Left colon (tissue), 2 donors: ENCODE results near the gene WDR31. TPM values are rescaled to one million over a fixed set of nuclear protein-coding genes. Genes with fewer than 3 reads are reported as not detected.
"Not testable (repeated sequence)": the region's sequence is repeated elsewhere in the genome, so short reads cannot be mapped to it uniquely, and the experiment has no call there.

ENCODE experiments used
- ATAC-seq: fragments of 200-7000 bp; cut with Tn5 transposase; one replicate; pipeline ENCODE4 v1.9.1; 2020; ENCODE audit warnings: mild to moderate bottlenecking, moderate library complexity
- DNase-seq, 2 donors: peaks; one replicate each; pipeline ENCODE4 v3.0.0-alpha.2; 2020
- intact Hi-C, 2 donors: fragments of 100-400 bp; cut with DNase I in 1 of 2; cut with micrococcal nuclease in 1 of 2; formaldehyde crosslinking; loops; one replicate each; pipeline versions ENCODE4 v1.11.2 to v1.14.0; 2022; cut with DNase I, micrococcal nuclease
- total RNA-seq, 2 donors: library from RNA; stranded (reverse); fragmentation: NEBNext Ultra II Directional; extraction: Animal tissue kit (Norgen Biotek cat#: 25700); gene quantifications; one replicate each; pipeline ENCODE4 v1.2.1, GENCODE V29; 2021
- donor health status: DM: no; HTN: no; CAD: no.
- donor health status: DM: yes; HTN: yes; CAD: no.

Gene WDR31
- total RNA-seq, 2 donors from 2014 or later, result 3.0 to 3.6 TPM

DNA sequence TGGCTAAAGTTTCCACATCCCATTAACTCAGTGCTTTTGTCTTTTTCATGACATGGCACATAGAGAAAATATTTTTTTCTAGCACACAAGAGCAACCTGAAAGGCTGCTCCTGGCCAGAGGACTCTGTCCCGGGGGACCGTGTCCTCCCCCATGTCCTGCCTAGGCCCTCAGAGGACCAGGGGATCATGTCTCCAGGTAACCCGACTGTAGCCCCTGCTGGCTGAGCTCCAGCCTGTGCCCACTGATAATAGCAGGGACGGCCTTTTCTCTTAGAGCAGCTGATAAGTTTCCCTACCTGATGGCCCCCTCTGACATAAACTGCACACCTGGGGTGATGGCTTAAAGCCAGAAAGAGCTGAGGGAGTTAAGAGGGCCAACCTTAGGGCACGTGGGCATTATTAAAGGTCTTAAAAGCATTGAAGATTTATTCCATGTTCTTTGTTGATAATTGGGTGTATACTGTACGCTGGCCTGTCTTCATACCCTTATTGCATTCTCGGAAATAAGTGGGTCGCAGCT lies 30.8 kb upstream of the WDR31 start:
- intact Hi-C loops, result no loop called here
- ATAC-seq, result no peak
- DNase-seq, result no peak

DNA sequence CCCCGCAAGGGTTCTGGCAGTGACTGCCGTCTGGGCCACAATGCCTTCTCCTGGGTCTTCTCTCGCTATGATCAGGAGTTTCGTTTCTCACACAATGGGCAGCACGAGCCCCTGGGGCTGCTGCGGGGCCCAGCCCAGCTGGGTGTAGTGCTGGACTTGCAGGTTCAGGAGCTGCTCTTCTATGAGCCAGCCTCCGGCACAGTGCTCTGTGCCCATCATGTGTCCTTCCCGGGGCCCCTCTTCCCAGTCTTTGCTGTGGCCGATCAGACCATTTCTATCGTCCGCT lies 29.7 kb upstream of the WDR31 start:
- peak; percentile 3 for ATAC-seq
- intact Hi-C loops, result no loop called here

DNA sequence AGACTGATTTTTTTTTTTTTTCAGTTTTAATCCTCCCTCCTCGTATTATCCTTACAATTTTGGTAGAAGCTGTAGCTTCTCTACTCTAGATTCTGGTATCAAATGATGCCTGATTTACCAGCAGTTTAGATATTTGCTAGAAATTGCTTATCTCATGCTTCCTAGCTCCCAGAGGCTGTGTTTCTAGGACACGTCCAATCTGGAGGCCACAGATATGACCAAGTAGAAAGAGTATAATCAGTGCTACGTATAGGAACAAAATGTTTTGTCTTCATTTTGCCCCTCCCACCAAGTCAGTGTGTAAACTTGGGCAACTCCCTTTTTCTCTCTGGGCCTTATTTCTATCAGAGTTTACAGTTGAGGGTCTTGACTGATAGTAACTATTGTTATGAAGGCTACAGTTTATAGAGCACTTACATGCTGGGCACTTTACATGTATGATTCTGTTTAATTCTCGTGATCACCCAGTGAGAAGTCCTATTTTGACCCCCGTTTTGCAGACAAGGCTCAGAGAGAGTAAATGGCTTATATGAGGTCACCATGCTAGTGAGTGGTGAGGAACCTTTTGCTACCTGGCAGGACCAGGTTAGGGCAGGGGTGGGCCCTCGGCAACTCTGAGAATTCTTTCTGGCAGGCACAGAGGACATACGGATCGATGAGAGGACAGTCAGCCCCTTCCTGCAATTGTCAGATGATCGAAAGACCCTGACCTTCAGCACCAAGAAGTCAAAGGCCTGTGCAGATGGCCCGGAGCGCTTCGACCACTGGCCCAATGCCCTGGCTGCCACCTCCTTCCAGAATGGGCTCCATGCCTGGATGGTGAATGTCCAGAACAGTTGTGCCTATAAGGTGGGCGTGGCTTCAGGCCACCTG lies 29.1 kb upstream of the WDR31 start:
- intact Hi-C loops, result no loop called here
- DNase-seq (no peak), ATAC-seq (peak; percentile 10)

More for the DNA sequence above, 29.7 kb upstream of the WDR31 start:
- no peak for DNase-seq

DNA sequence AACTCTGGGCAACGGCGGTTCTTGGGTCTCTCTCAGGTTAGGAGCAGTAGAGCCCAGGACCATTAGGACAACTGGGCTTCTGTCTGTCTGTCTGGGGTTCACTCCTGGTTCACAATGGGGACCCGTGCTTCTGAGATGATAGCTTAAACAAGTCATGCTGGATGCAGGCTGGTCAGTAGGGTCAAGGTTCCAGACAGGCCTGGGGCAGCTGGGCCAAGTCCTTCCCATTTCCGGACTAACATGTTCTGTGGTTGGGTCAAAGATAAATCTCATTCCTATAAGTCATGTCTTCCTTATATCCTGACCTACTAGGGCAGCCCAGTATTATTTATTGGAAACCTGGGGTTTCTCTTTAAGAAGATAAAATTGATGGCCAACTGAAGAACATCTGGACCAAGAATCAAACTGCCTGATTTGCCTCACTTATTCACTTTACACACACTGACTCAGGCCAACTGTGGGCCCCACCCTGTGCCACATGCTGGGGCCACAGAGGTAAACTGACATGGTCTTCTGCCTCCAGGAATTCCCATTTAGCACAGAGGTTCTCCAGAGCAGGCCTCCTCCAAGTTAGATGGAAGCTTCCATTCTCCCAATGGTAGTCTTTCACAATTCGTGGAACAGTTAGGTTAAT lies 28.4 kb upstream of the WDR31 start:
- ATAC-seq, result no peak
- no peak for DNase-seq
- intact Hi-C loops, result no loop called here

DNA sequence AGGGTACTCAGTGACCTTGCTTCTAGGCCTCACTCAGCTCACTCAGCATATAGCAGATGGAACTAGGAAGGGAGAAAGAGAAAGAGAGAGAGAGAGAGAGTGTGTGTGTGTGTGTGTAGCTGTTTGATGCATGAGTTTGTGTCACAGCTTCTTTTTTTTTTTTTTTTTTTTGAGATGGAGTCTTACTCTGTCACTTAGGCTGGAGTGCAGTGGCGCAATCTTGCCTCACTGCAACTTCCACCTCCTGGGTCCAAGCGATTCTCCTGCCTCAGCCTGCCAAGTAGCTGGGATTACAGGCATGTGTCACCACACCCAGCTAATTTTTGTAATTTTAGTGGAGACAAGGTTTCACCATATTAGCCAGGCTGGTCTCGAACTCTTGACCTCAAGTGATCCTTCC lies 25.6 kb upstream of the WDR31 start:
- DNase-seq, ATAC-seq, intact Hi-C loops: not testable (repeated sequence)

DNA sequence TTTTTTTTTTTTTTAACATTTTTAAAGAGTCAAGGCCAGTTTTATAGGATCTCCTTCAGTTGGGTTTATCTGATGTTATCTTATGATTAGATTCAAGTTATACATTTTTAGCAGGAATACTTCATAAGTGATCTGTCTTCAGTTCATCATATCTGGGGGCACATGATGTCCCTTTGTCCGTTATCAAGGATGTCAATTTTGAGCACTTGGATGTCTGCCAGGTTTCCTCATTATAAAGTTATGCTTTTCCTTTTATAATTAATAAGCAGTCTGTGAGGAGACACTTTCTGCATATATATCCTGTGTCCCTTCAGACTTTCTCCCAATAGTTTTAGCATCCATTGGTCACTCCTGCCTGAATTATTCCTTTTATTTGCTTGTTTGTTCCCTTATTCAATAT lies 24.9 kb upstream of the WDR31 start:
- DNase-seq (no peak), ATAC-seq (no peak)
- intact Hi-C loops, result no loop called here

DNA sequence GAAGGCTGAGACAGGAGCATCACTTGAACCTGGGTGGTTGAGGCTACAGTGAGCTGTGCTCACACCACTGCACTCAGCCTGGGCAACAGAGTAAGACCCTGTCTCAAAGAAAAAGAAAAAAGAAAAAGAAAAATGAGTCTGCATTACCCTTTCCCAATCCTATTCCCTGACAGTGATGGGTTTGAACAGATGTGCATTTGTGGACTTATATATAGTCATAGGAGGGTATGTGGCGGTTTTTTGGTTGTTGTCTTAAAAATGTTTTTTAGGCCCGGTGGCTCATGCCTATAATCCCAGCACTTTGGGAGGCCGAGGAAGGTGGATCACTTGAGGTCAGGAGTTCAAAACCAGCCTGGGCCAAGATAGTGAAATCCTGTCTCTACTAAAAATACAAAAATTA lies 23.3 kb upstream of the WDR31 start:
- DNase-seq (no peak), ATAC-seq (no peak)
- intact Hi-C loops, result no loop called here

DNA sequence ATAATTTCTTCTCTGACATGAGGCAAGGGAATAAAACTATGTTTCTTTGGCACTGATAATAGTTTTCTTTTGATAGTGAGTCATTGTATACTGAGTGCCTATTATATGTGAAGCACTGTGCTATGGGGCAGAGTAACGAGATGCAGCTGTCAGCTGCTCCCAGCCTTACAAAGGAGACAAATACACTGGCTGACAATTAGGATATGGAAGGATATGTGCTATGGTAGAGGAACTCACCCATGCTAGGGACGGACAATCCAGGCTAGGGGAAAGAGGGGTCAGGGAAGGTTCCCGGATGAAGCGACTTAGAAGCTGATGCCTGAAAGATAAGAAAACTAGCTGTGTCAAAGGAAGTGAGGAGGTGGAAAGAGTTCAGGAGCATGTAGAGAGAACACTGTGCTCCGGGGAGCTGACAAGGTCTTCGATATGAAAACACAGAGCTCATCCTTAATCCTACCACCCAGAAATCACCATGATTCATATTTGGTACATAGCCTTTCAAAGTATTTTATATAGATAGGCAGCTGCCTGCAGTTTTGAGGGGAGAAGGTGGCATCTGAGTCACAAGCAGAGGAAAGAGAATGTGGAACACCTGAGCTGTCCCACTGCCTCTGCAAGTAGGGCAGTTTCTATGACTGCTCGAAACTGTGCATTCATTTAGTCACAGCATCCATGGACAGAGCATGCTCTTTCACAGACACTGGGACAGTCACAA lies 21.4 kb upstream of the WDR31 start:
- DNase-seq (no peak), ATAC-seq (no peak)
- intact Hi-C loops, result no loop called here

DNA sequence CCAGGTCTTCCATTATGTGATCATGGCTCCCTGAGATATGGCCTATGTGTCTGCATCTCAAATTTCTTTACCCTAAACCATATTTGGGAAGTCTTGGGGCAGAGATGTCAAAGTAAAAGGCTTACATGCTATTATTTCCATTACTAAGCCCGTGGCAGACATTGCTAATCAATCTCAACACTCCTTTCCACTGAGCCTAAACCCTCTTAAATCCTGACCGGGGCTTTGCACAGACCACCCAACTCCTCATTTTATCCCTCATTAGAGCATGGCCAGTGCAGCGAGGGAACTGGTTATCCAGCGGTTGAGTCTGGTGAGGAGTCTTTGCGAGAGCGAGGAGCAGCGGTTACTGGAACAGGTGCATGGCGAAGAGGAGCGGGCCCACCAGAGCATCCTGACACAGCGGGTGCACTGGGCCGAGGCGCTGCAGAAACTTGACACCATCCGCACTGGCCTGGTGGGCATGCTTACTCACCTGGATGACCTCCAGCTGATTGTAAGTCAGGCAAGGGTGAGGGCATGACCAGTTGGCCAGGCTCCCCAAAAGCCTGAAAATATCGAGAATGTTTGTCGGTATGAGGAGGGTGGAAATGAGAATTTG lies 20.3 kb upstream of the WDR31 start:
- intact Hi-C loops, result no loop called here
- DNase-seq (no peak), ATAC-seq (no peak)

DNA sequence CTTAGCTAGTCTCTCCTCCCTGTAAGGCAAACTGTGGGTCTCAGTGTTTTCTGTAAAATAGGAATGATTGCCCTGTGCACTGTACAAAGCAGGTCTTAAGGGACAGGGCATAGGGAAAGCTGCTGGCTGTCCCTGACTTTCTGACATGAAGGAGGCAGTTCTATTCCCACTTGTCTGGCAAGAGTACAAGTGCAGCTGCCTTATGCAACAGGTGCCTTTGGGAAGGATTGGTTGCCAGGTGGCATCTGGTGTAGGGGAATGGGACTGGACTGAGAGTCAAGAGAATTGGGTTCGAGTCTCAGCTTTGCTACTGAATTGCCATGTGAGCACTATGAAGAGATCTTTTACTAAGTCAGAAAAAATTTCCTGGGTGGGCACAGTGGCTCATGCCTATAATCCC lies 19.3 kb upstream of the WDR31 start:
- ATAC-seq (no peak), DNase-seq (no peak)
- intact Hi-C loops, result no loop called here

DNA sequence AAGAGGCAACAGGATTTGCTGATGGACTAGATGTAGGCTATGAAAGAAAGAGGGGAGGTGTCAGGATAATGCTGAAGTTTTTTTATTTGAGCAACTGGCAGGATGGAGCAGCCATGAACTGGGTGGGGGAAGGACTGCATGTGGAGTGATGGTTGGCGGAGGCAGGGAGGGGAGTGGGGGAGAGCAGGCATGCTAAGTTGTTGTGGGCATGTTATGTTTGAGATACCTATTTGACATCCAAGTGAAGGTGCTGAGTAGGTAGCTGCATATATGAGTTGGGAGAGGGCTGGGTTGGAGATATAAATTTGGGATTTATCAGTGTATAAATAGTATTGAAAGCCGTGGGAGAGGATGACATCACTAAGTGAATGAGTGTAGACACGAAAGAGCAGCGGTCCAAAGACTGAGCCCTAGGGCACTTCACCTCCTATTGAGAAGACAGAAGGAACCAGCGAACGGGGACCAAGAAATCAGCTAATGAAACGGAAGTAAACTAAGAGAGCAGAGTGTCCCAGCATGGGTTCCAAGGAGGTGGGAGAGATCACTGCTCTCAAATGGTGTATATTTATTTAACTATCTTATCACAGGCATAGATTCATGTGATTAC lies 16.7 kb upstream of the WDR31 start:
- ATAC-seq, result no peak
- intact Hi-C loops, result no loop called here
- no peak for DNase-seq

DNA sequence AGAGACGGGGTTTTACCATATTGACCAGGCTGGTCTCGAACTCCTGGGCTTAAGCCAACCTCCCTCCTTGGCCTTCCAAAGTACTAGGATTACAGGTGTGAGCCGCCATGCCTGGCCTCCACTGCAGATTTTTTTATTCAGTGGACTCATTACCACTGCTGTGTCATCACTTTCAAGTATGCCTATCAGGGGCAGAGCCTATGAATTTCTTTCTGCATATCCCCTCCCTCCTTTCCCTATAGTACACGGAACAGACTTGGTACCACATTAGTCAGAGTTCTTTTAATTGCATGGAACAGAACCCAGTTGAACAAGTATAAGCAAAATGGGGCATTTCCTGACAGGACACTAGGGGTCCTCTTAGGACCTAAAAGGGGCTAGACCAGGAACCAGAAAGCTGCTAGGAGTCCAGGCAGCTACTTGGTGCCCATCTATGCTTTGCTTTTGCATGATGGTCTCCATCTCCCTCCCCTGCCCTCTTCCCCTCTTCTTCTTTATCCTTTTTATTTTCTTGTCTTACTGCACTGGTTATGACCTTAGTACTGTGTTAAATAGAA lies 15.0 kb upstream of the WDR31 start:
- intact Hi-C loops, result no loop called here

DNA sequence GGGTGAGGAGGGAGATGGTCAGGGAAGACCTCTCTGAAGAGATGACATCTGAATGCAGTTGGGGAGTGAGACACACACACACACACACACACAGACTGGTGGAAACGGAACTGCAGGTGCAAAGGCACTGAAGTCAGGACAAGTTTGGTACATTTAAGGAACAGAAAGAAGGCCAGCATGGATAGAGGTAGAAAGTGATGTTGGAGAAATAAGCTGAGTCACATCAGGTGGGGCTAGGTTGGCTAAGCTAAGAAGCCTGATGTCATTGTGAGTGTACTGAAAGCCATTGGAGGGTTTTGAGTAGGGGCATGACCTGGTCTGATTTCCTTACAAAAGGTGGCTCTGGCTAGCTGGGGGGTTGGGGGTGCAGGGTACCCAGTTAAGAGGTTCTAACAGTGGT lies 12.3 kb upstream of the WDR31 start:
- intact Hi-C loops, result no loop called here
- no peak for DNase-seq
- ATAC-seq, result no peak

More for the DNA sequence above, 15.0 kb upstream of the WDR31 start:
- DNase-seq (no peak), ATAC-seq (no peak)

DNA sequence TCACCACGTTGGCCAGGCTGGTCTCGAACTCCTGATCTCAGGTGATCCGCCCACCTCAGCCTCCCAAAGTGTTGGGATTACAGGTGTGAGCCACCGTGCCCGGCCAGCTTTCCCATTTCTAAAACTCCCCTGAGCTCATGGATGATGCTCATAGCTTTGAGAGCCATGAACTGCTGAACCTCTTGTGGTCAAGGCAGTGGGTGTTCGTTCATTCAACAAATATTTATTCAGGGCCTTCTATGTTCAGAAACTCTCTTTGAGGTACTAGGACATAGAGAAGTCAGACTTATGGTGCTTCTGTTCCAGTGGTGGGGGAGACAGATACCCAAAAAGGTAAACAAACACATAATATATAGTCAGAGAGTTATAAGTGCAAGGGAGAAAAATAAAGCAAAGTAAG lies 11.9 kb upstream of the WDR31 start:
- intact Hi-C loops, result no loop called here
- ATAC-seq (no peak), DNase-seq (no peak)

DNA sequence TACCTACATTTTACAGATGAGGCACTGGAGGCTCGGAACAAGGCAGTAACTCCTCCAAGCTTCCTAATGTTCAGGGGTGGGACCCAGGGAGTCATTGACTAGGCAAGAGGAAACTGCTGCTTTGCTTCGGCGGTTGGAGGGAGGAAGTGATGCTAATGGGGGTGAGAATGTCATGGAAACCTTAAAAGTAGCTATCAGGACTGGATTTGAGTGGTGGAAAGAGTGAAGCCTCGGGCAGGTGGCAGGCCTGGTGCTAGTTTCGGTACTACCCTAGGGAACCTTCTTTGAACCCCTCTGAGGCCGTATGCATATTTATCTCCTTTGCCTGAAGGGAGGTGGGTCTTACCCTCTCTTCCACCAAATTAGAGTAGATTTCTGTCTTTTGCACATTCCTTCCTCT lies 10.9 kb upstream of the WDR31 start:
- no peak for DNase-seq
- ATAC-seq, result no peak
- intact Hi-C loops, result no loop called here

DNA sequence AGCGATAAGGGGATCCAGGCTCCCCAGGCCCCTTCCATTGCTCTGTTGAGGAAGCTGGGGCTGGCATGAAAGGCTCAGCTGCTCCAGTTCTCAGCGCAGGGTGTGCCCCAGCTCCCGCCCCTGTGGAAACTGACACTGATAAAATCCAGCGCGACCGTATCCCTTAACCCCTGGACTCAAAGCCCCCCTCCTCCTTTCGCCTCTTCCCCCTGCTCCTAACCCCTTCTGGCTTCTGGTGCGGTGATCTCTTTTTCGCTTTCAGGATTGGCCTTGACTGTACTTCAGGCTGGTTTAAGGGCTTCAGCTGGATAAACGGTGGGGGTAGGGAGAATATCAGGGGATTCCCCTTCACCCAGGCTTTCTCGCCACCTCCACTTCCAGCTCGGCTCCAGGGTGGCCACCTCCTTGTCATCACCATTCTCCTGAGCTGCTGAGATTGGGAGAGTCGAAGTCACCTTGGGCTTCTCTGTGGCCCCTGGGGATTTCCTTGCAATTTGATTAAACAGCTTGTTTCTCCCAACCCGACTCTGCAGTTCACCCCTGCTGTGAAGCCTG lies 10.1 kb upstream of the WDR31 start:
- ATAC-seq, result peak; percentile 31
- peak in 1 of 2 donors; percentile 44 for DNase-seq
- intact Hi-C loops, result no loop called here

DNA sequence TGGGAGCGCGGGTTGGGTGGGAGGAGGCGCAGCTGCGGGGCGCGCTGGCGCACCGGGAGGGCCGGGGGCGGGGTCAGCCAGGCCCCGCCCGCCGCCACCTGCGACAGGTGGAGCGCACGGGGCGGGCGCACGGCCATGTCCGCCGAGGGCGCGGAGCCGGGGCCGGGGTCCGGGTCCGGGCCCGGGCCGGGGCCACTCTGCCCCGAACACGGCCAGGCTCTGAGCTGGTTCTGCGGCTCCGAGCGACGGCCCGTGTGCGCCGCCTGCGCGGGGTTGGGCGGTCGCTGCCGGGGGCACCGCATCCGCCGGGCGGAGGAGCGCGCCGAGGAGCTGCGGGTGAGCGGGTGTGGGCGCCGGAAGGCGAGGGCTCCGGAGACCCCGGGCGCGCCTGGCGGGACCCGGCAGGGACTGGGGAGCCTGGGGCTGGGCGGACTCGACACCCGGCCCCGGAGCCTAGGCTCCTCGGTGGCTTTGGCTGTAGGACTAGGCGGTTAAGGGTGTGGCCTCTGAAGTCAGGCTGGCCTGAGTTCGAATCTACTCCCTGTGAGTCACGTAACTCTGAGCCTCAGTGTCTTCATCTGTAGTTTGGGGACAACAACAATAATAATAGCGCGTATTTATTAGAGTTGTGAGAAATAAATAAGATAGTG lies 9.5 kb upstream of the WDR31 start, which contains the start of gene BSPRY:
Gene BSPRY, plus strand, starts transcription at position 97 of the 650 bp plus-strand sequence. Its CDS starts 39 bp downstream, at position 136.
- peak; percentile 71 for ATAC-seq
- DNase-seq, result peak in 1 of 2 donors; percentile 66
- intact Hi-C loops, result no loop called here

DNA sequence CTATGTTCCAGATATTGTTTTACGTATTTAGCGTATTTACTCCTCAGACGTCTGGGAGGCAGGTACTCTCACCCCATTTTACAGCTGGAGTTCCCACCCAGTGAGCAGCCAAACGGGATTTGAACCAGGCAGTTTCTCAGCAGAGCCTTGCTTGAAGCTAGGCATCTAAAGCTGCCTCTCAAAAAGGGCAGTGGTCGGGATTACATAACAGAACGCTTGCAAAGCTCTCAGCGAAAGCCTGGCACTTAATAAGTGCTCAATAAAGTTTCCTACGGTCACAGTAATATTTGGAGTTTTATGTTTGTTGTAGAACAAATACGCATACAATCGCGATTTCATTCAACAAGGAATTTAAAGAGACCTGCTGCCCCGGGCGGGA lies 9.0 kb upstream of the WDR31 start:
- ATAC-seq (no peak), DNase-seq (no peak)
- intact Hi-C loops, result no loop called here
